IMR-90 (cell line): ENCODE data around the gene RAD17. TPM values are rescaled to one million over a fixed set of nuclear protein-coding genes. Genes with fewer than 3 reads are reported as not detected.

ENCODE experiments used
- ATAC-seq: fragments of 200-7000 bp; cut with Tn5 transposase; 2 replicates; pipeline ENCODE4 v1.9.1; 2020; ENCODE audit warnings: low read depth, mild to moderate bottlenecking, moderate library complexity
- BruUV-seq: library from RNA; stranded (reverse); fragments of 400-500 nt; replicated peaks from 2 replicates; lab custom pipeline; 2021; lab: Mats Ljungman, UMichigan
- CTCF ChIA-PET: fragments of 300-600 bp; formaldehyde crosslinking; extraction: SDS; loops from one replicate; lab custom pipeline; 2021; ENCODE audit warnings: antibody characterized with exemption; lab: Yijun Ruan, JAX
- POLR2A ChIA-PET: fragments of 300-600 bp; sonication (Branson Sonifier 250); formaldehyde crosslinking; loops from one replicate; lab custom pipeline; 2022; ENCODE audit warnings: antibody characterized with exemption; ENCODE audit not compliant: unreplicated experiment; lab: Charles Lee
- DNase-seq: peaks from one replicate; pipeline ENCODE4 v3.0.0; 2013
- H2AFZ ChIP-seq: replicated peaks from 2 replicates; pipeline ENCODE3; 2013; ENCODE audit warnings: low read length, mild to moderate bottlenecking; ENCODE audit not compliant: poor library complexity
- H2AK5ac ChIP-seq: 2 replicates; pipeline ENCODE4 v1.6.1; 2013; ENCODE audit warnings: low read depth, low read length, inconsistent platforms
- H2AK9ac ChIP-seq: replicated peaks from 2 replicates; pipeline ENCODE3; 2013; ENCODE audit warnings: mild to moderate bottlenecking, low read depth, low read length, moderate library complexity; ENCODE audit not compliant: poor library complexity
- H2BK120ac ChIP-seq: 2 replicates; pipeline ENCODE4 v1.6.1; 2013; ENCODE audit warnings: low read depth, low read length, inconsistent platforms
- H2BK15ac ChIP-seq: 3 replicates; pipeline ENCODE4 v1.6.1; 2013; ENCODE audit warnings: low read depth, low read length, inconsistent platforms
- H2BK20ac ChIP-seq: 2 replicates; pipeline ENCODE4 v1.6.1; 2013; ENCODE audit warnings: low read depth, mild to moderate bottlenecking, inconsistent platforms, low read length, moderate library complexity
- H2BK5ac ChIP-seq: 2 replicates; pipeline ENCODE4 v1.6.1; 2013; ENCODE audit warnings: mild to moderate bottlenecking, low read depth, low read length, inconsistent platforms; ENCODE audit not compliant: poor library complexity, severe bottlenecking
- H3K14ac ChIP-seq: replicated peaks from 2 replicates; pipeline ENCODE4 v1.6.1; 2013; ENCODE audit warnings: low read depth, low read length, inconsistent platforms
- H3K18ac ChIP-seq: 2 replicates; pipeline ENCODE4 v1.6.1; 2013; ENCODE audit warnings: low read depth, low read length, control low read depth
- H3K23ac ChIP-seq: 2 replicates; pipeline ENCODE4 v1.6.1; 2013; ENCODE audit warnings: low read depth, low read length, inconsistent platforms
- H3K27ac ChIP-seq: 2 replicates; pipeline ENCODE4 v1.5.1; 2013; ENCODE audit warnings: mild to moderate bottlenecking, control low read depth, low read length; ENCODE audit not compliant: insufficient read depth
- H3K27me3 ChIP-seq: 2 replicates; pipeline ENCODE4 v1.6.1; 2013; ENCODE audit warnings: low read length; ENCODE audit not compliant: control insufficient read depth, insufficient read depth
- H3K36me3 ChIP-seq: 2 replicates; pipeline ENCODE4 v1.6.1; 2013; ENCODE audit warnings: low read length, mixed read lengths; ENCODE audit not compliant: control insufficient read depth, insufficient read depth
- H3K4ac ChIP-seq: 2 replicates; pipeline ENCODE4 v1.6.1; 2013; ENCODE audit warnings: low read depth, low read length, inconsistent platforms
- H3K4me1 ChIP-seq: 2 replicates; pipeline ENCODE4 v1.6.1; 2013; ENCODE audit warnings: low read length, mixed read lengths; ENCODE audit not compliant: control insufficient read depth, insufficient read depth
- H3K4me2 ChIP-seq: 2 replicates; pipeline ENCODE4 v1.6.1; 2013; ENCODE audit warnings: low read depth, mild to moderate bottlenecking, control low read depth, low read length, moderate library complexity
- H3K4me3 ChIP-seq: 2 replicates; pipeline ENCODE4 v1.5.1; 2013; ENCODE audit warnings: low read depth, mild to moderate bottlenecking, control low read depth, low read length, moderate library complexity; ENCODE audit not compliant: insufficient read depth
- H3K56ac ChIP-seq: 2 replicates; pipeline ENCODE4 v1.6.1; 2013; ENCODE audit warnings: low read length, inconsistent platforms; ENCODE audit not compliant: insufficient read depth; ENCODE audit errors: extremely low read depth
- H3K79me1 ChIP-seq, 2 experiments: 2 replicates each; pipeline ENCODE4 v1.6.1; 2013; ENCODE audit warnings: low read length in 2 of 2, inconsistent platforms in 1 of 2, low read depth in 1 of 2
- H3K9ac ChIP-seq: 2 replicates; pipeline ENCODE4 v1.6.1; 2013; ENCODE audit warnings: low read depth, low read length, control low read depth
- H3K9me1 ChIP-seq: 2 replicates; pipeline ENCODE4 v1.6.1; 2013; ENCODE audit warnings: low read length, inconsistent platforms; ENCODE audit not compliant: insufficient read depth
- H3K9me3 ChIP-seq: 2 replicates; pipeline ENCODE4 v1.6.1; 2013; ENCODE audit warnings: low read length; ENCODE audit not compliant: control insufficient read depth, insufficient read depth
- H4K20me1 ChIP-seq: 2 replicates; pipeline ENCODE4 v1.6.1; 2013; ENCODE audit warnings: low read length, inconsistent platforms; ENCODE audit not compliant: insufficient read depth
- H4K5ac ChIP-seq: 2 replicates; pipeline ENCODE4 v1.6.1; 2013; ENCODE audit warnings: mild to moderate bottlenecking, low read depth, low read length, control low read depth
- H4K8ac ChIP-seq, 2 experiments: 2 replicates each; pipeline ENCODE4 v1.6.1; 2013; ENCODE audit warnings: low read depth in 2 of 2, low read length in 2 of 2, control low read depth in 1 of 2, inconsistent platforms in 1 of 2
- H4K91ac ChIP-seq: 2 replicates; pipeline ENCODE4 v1.6.1; 2013; ENCODE audit warnings: low read depth, low read length, inconsistent platforms; ENCODE audit not compliant: insufficient read depth
- POLR2A ChIP-seq: IDR thresholded peaks from 2 replicates; pipeline ENCODE4 v1.6.1; 2012; ENCODE audit warnings: mild to moderate bottlenecking, low read depth, low read length
- RFX5 ChIP-seq: IDR thresholded peaks from 2 replicates; pipeline ENCODE4 v1.8.0; 2012; ENCODE audit warnings: low read depth, mild to moderate bottlenecking, low read length, moderate library complexity
- SMC3 ChIP-seq: fragments of 150-350 bp; IDR thresholded peaks from 2 replicates; pipeline ENCODE4 v1.6.1; 2016; ENCODE audit warnings: low read depth, mild to moderate bottlenecking, antibody characterized with exemption, low read length, moderate library complexity
- WGBS, 2 experiments: methylation state at CpG; one replicate each; pipeline versions ENCODE4 v1.1.5 to v1.1.7; 2013; ENCODE audit warnings: missing lambda C conversion rate in 2 of 2; ENCODE audit not compliant: insufficient read length in 1 of 2; ENCODE audit errors: extremely low coverage in 2 of 2; 5-methylcytosine and 5-hydroxymethylcytosine counted together
- dilution Hi-C: fragments of 300-500 bp; cut with HindIII; formaldehyde crosslinking; loops from one replicate; pipeline ENCODE4 v1.14.3; 2018; ENCODE audit warnings: low sequenced_read_pairs; ENCODE audit not compliant: unreplicated experiment
- in situ Hi-C: fragments of 300-500 bp; cut with MboI; formaldehyde crosslinking; loops from 3 replicates; pipeline ENCODE4 v1.14.3; 2019; ENCODE audit warnings: low sequenced_read_pairs, inconsistent platforms, mixed read lengths
- intact Hi-C: fragments of 100-400 bp; cut with micrococcal nuclease; formaldehyde crosslinking; loops from 2 replicates; pipeline ENCODE4 v1.10.0; 2022
- polyA plus RNA-seq, 3 experiments: library from polyadenylated mRNA; depleted of rRNA; stranded (reverse); fragments of >200 nt; gene quantifications; 2 replicates each; pipeline ENCODE4 v1.2.3, GENCODE V29; 2012; ENCODE audit warnings: low replicate concordance in 1 of 3
- total RNA-seq: library from RNA; depleted of rRNA; stranded (reverse); fragments of >200 nt; gene quantifications from 2 replicates; pipeline ENCODE4 v1.2.3, GENCODE V29; 2012

Gene RAD17
- total and polyA plus RNA-seq, 2 of the 4 experiments (the other 2 are of a cell fraction), result 10.9 to 11.4 TPM

DNA sequence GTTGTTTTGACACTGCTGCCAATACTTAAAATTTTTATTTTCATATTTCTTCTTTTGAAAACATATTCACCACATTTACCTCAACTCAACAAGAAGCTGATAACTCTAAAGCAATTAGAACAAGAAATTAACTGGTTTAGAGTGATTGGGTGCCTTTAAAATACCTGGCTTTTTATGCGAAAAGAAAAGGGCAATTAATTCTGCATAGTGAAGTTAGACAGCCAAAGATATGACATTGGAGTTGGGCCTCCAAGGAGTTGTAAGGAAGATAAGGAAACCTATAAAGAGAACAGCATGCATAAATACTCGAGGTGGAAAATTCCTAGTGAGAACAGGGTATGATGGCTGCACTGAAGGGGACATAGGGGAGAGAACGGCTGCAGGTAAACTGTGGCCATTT is 9.9 kb upstream of the RAD17 start:
- no peak overlapping the region for H3K56ac ChIP-seq
- intact Hi-C loops, result loop anchor here (10.0 kb wide), 1 partner anchor 165 kb away; no protein-coding TSS in a partner anchor
- H3K79me1 ChIP-seq, result peaks cover 31 to 49% of the 10 kb centered on the region in 2 experiments
- dilution Hi-C loops, result no loop called here
- no peak overlapping the region for H2BK120ac ChIP-seq
- no peaks in the 10 kb centered on the region for H3K4me1 ChIP-seq
- no peak overlapping the region for H3K23ac ChIP-seq
- peaks cover 17% of the 10 kb centered on the region for H3K36me3 ChIP-seq
- H3K18ac ChIP-seq, result no peak overlapping the region
- no peaks in the 10 kb centered on the region for H3K27me3 ChIP-seq
- H4K8ac ChIP-seq, result no peak overlapping the region
- H4K5ac ChIP-seq, result no peak overlapping the region
- H3K4ac ChIP-seq, result no peak overlapping the region
- in situ Hi-C loops, result no loop called here
- H3K27ac ChIP-seq, result no peak overlapping the region
- H3K4me2 ChIP-seq, result no peak overlapping the region
- H3K9me3 ChIP-seq, result no peaks in the 10 kb centered on the region
- H3K4me3 ChIP-seq, result no peak overlapping the region
- POLR2A ChIA-PET, result no interaction called here
- TF ChIP-seq SMC3 (no peak), RFX5 (no peak), POLR2A (no peak)
- no peak overlapping the region for H3K9ac ChIP-seq
- ATAC-seq (no peak), DNase-seq (no peak)
- no peak overlapping the region for H2AK5ac ChIP-seq
- H4K20me1 ChIP-seq, result peaks cover 8% of the 10 kb centered on the region; the same call in 1 of the 2 replicates
- WGBS, 2 experiments, result no CpG with 5 or more reads among the region's 3 CpGs
- H3K9me1 ChIP-seq, result no peaks in the 10 kb centered on the region; the same call in 1 of the 2 replicates
- no TSS peak for BruUV-seq
- H4K91ac ChIP-seq, result no peak overlapping the region
- no peak overlapping the region for H2BK20ac ChIP-seq
- H2AFZ ChIP-seq, result no peak overlapping the region
- no peak overlapping the region for H2AK9ac ChIP-seq
- no peak overlapping the region for H2BK5ac ChIP-seq
- CTCF ChIA-PET, result no interaction called here
- no peak overlapping the region for H3K14ac ChIP-seq
- H2BK15ac ChIP-seq, result no peak overlapping the region
